ENCODE results near the gene EXOC3L2. TPM values are rescaled to one million over a fixed set of nuclear protein-coding genes. Genes with fewer than 3 reads are reported as not detected.
"Not testable (repeated sequence)": the region's sequence is repeated elsewhere in the genome, so short reads cannot be mapped to it uniquely, and the experiment has no call there.

EXOC3L2 gene
- total RNA-seq, 1 experiment from 2014 or later: 0.08 TPM

DNA sequence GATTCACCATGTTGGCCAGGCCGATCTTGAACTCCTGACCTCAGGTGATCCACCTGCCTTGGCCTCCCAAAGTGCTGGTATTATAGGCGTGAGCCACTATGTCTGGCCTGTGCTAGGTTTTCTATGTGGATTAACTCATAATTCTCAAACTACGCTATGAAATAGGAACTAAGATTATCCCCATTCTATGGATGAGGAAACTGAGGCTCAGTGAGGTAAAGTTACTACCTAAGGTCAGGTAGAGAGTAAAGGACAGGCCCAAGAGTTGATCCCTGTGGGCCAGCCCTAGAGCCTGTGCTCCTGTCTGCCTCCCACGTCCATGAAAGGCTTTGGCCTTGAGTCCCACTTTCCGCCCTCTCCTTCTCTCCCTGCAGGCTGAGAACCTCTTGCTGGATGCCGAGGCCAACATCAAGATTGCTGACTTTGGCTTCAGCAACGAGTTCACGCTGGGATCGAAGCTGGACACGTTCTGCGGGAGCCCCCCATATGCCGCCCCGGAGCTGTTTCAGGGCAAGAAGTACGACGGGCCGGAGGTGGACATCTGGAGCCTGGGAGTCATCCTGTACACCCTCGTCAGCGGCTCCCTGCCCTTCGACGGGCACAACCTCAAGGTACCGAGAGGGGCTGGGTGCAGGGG, 26.0 kb upstream of the EXOC3L2 start:
- no peak for TF ChIP-seq TCF7L2 (IDR thresholded peaks at IDR 0.05; ENCODE audit: low read depth, low read length)
- TF ChIP-seq, protein P1, sequence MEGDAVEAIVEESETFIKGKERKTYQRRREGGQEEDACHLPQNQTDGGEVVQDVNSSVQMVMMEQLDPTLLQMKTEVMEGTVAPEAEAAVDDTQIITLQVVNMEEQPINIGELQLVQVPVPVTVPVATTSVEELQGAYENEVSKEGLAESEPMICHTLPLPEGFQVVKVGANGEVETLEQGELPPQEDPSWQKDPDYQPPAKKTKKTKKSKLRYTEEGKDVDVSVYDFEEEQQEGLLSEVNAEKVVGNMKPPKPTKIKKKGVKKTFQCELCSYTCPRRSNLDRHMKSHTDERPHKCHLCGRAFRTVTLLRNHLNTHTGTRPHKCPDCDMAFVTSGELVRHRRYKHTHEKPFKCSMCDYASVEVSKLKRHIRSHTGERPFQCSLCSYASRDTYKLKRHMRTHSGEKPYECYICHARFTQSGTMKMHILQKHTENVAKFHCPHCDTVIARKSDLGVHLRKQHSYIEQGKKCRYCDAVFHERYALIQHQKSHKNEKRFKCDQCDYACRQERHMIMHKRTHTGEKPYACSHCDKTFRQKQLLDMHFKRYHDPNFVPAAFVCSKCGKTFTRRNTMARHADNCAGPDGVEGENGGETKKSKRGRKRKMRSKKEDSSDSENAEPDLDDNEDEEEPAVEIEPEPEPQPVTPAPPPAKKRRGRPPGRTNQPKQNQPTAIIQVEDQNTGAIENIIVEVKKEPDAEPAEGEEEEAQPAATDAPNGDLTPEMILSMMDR (IDR thresholded peaks at IDR 0.05): no peak
- TF ChIP-seq SIN3A (IDR thresholded peaks at IDR 0.05; ENCODE audit: borderline replicate concordance, insufficient read depth, low read depth, low read length): no peak
- TF ChIP-seq POLR2AphosphoS5 (IDR thresholded peaks at IDR 0.05; ENCODE audit: low read depth, low read length): no peak
- no peaks in the 10 kb centered on the region for H3K9me3 ChIP-seq (ENCODE audit: control insufficient read depth, insufficient read depth, low read depth, low read length)
- no peak overlapping the region for H3K27ac ChIP-seq (ENCODE audit: low read length)
- H3K4me3 ChIP-seq (ENCODE audit: low read depth in 2 of 2, low read length in 2 of 2): no peak overlapping the region
- in situ Hi-C loops (cut with HindIII; ENCODE audit: low pct_unique_long_range_greater_than_20kb, low sequenced_read_pairs) (no loop called here), intact Hi-C loops (cut with micrococcal nuclease; ENCODE audit: unreplicated experiment) (no loop called here)
- POLR2A ChIA-PET: no interaction called here
- H3K4me1 ChIP-seq (ENCODE audit: control insufficient read depth, insufficient read depth, low read length): no peaks in the 10 kb centered on the region
- DNase-seq (ENCODE audit: low read depth, low spot score) (no peak), ATAC-seq (no peak)
- H3K27me3 ChIP-seq (ENCODE audit: control insufficient read depth, insufficient read depth, low read length): no peaks in the 10 kb centered on the region
- CTCF ChIA-PET: interaction anchor here (0.6 kb wide), 1 partner anchor 52 kb away, joined by 8 read pairs; no protein-coding TSS in a partner anchor
- no TSS peak for BruUV-seq (replicated peaks)
- no peaks in the 10 kb centered on the region for H3K36me3 ChIP-seq (ENCODE audit: control insufficient read depth, insufficient read depth, low read length)

DNA sequence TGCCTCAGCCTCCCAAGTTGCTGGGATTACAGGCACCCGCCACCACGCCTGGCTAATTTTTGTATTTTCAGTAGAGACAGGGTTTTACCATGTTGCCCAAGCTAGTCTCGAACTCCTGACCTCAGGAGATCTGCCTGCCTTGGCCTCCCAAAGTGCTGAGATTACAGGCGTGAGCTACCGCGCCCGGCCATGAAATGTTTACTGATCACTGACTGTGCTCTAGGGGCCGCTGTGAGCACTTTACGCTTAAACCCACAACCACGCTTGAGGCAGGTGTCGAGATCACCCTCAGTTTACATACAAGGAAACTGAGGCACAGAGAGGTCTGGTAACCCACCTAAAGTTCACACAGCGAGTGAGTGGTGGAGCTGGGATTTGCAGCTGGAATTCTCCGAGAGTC, 24.7 kb upstream of the EXOC3L2 start:
- ATAC-seq; DNase-seq (ENCODE audit: low read depth, low spot score); BruUV-seq (replicated peaks); CTCF ChIA-PET; H3K4me3 ChIP-seq (ENCODE audit: low read depth in 2 of 2, low read length in 2 of 2); H3K9me3 ChIP-seq (ENCODE audit: control insufficient read depth, insufficient read depth, low read depth, low read length); intact Hi-C loops (cut with micrococcal nuclease; ENCODE audit: unreplicated experiment); H3K27ac ChIP-seq (ENCODE audit: low read length); H3K4me1 ChIP-seq (ENCODE audit: control insufficient read depth, insufficient read depth, low read length); H3K27me3 ChIP-seq (ENCODE audit: control insufficient read depth, insufficient read depth, low read length); in situ Hi-C loops (cut with HindIII; ENCODE audit: low pct_unique_long_range_greater_than_20kb, low sequenced_read_pairs); H3K36me3 ChIP-seq (ENCODE audit: control insufficient read depth, insufficient read depth, low read length): not testable (repeated sequence)
- POLR2A ChIA-PET: interaction anchor here (0.6 kb wide), 1 partner anchor 21 kb away, joined by 3 read pairs; no protein-coding TSS in a partner anchor

DNA sequence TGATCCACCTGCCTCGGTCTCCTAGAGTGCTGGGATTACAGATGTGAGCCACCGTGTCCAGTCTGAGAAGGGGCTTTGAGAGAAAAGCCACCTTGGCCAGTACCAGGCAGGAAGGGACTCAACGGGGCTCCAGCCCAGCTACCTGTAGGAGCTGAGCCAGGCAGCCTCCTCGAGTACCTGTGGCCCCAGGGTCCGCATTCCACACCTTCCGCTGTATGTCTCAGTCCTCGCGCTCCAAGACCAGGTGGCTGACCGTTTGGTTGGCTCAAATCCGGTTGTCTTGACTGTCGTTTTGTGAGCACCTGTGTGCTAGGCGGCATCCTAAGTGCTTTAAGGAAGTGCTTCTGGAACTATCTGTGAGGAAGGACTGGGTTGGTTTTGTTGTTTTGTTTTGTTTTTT, 22.1 kb upstream of the EXOC3L2 start:
- CTCF ChIA-PET: no interaction called here
- ATAC-seq: no peak
- in situ Hi-C loops (cut with HindIII; ENCODE audit: low pct_unique_long_range_greater_than_20kb, low sequenced_read_pairs): no loop called here

More for the DNA sequence above, 22.1 kb upstream of the EXOC3L2 start:
- POLR2A ChIA-PET: no interaction called here
- TF ChIP-seq POLR2AphosphoS5 (IDR thresholded peaks at IDR 0.05; ENCODE audit: low read depth, low read length) (no peak), SIN3A (IDR thresholded peaks at IDR 0.05; ENCODE audit: borderline replicate concordance, insufficient read depth, low read depth, low read length) (no peak), TCF7L2 (IDR thresholded peaks at IDR 0.05; ENCODE audit: low read depth, low read length) (no peak)
- TF ChIP-seq, protein P1 (IDR thresholded peaks at IDR 0.05): no peak
- TF ChIP-seq, protein P2, sequence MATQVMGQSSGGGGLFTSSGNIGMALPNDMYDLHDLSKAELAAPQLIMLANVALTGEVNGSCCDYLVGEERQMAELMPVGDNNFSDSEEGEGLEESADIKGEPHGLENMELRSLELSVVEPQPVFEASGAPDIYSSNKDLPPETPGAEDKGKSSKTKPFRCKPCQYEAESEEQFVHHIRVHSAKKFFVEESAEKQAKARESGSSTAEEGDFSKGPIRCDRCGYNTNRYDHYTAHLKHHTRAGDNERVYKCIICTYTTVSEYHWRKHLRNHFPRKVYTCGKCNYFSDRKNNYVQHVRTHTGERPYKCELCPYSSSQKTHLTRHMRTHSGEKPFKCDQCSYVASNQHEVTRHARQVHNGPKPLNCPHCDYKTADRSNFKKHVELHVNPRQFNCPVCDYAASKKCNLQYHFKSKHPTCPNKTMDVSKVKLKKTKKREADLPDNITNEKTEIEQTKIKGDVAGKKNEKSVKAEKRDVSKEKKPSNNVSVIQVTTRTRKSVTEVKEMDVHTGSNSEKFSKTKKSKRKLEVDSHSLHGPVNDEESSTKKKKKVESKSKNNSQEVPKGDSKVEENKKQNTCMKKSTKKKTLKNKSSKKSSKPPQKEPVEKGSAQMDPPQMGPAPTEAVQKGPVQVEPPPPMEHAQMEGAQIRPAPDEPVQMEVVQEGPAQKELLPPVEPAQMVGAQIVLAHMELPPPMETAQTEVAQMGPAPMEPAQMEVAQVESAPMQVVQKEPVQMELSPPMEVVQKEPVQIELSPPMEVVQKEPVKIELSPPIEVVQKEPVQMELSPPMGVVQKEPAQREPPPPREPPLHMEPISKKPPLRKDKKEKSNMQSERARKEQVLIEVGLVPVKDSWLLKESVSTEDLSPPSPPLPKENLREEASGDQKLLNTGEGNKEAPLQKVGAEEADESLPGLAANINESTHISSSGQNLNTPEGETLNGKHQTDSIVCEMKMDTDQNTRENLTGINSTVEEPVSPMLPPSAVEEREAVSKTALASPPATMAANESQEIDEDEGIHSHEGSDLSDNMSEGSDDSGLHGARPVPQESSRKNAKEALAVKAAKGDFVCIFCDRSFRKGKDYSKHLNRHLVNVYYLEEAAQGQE (IDR thresholded peaks at IDR 0.05; ENCODE audit: insufficient read depth in 1 of 2, low read depth in 2 of 2, low read length in 1 of 2): no peak
- DNase-seq (ENCODE audit: low read depth, low spot score): no peak
- no TSS peak for BruUV-seq (replicated peaks)
- H3K9me3 ChIP-seq (ENCODE audit: control insufficient read depth, insufficient read depth, low read depth, low read length): no peaks in the 10 kb centered on the region
- H3K36me3 ChIP-seq (ENCODE audit: control insufficient read depth, insufficient read depth, low read length): no peaks in the 10 kb centered on the region
- H3K4me3 ChIP-seq (ENCODE audit: low read depth in 2 of 2, low read length in 2 of 2): no peak overlapping the region
- H3K27ac ChIP-seq (ENCODE audit: low read length): no peak overlapping the region
- no peaks in the 10 kb centered on the region for H3K27me3 ChIP-seq (ENCODE audit: control insufficient read depth, insufficient read depth, low read length)
- no peaks in the 10 kb centered on the region for H3K4me1 ChIP-seq (ENCODE audit: control insufficient read depth, insufficient read depth, low read length)
- intact Hi-C loops (cut with micrococcal nuclease; ENCODE audit: unreplicated experiment): no loop called here

All from Panc1 (cell line).